Fibroblast of gingiva (primary cell): ENCODE measurements around the gene CNNM4.

Experiments used
- DNase-seq: peaks from one replicate; pipeline ENCODE4 v3.0.0-alpha.2; 2011; ENCODE audit warnings: low read depth

The CNNM4 gene

GRCh38 chr2:96759548-96759947, 1.2 kb upstream of the CNNM4 start:
- DNase-seq = no peak

GRCh38 chr2:96760986-96761832, 507 bp downstream of the CNNM4 start:
- DNase-seq = no peak

GRCh38 chr2:96762529-96763311, 2.0 kb downstream of the CNNM4 start:
- DNase-seq = no peak

DNA sequence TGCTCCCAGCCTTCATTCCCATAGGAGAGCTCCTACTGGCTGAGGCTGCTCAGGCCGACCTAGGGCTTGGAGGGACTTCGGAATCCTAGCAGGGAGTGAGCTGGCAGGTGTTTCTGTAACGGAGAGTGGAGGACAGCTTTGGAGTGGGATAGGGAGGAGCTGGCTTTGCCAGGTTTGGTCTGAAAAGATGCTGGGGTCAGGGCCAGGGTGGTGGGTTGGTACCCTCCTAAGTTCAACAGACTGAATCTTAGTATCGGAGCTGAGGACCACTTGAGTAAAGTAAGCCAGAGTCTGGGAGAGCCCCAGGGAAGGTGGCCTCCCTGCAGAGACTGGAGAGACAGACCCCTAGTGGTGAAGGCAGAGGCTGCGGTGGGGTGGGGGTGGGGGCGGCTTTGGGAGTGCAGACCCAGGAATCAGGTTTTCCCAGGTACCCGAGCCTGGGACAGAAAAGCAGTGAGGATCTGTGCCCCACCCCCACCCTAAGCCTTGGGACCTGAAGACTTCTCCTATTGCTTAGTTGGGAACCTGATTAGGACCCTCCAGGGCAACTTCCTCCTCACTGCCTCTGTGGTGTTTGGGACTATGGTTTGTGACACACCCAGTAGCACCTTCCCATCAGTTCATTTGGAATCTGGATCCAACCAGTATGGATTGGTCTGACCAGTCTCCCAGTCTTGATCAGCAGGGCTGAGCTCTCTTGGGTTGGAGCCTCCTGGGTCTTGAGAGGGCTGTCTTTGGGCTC, 3.0 kb downstream of the CNNM4 start:
- DNase-seq = no peak

DNA sequence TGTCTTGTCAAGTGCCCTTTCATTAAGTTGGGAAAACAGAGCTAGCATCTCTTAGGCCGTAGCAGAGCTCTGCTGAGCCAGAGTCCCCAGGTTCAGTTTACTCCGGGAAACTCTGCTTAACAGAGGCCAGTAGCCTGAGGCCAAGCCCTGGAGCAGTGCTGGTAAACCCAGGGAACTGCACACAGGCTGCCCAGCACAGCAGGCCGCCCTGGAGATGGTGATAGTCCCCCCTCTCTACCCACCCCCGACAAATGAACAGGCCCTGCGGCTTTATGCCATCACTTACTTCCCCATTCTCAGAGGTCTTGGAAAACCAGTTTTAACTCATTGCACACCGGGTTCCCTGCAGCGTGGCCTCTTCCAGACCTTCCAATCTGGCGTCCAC, 3.5 kb downstream of the CNNM4 start:
- no peak for DNase-seq

GRCh38 chr2:96767135-96767871, 6.6 kb downstream of the CNNM4 start:
- DNase-seq = no peak

DNA sequence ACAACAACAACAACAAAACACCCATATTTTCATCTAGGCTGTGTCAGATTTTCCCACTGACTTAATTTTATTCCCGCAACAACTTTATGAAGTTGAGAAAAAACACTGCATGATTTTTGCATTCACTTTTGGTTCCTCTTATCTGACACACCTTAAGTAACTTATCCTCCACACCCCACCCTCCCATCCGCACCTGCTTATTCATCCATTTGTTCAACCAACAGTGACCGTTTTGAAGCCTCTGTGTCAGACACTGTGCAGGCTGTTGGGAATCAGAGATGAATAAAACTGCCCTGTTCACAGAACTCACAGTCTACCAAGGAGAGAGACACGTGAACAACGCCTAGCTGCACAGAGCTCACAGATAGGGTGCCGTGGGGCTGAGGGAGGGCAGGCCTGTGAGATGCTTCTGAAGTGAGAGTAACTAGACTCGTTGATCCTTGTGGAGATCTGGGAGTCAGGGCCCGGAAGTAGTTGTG, 7.4 kb downstream of the CNNM4 start:
- no peak for DNase-seq

DNA sequence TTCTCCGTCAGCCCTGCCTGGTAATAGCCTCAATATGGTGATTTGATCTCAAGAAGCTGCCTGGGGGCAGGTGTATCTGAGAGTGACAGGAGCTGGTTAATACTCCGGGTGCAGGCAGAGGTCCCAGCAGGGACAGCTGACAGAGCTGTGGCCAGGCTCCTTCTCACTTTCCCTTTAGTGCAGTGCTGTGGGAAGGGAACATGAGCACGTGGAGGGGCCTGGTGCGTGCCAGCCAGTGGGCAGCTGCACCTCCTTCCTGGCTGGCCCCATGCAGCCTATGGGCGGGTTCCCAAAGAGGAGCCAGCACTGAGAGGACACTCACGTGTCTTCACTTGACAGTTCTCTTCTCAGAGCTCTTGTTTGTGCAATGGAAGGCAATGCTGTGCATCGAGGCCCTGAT, 9.1 kb downstream of the CNNM4 start:
- peak; percentile 46 for DNase-seq

GRCh38 chr2:96770442-96771202, 9.9 kb downstream of the CNNM4 start:
- DNase-seq = no peak

DNA sequence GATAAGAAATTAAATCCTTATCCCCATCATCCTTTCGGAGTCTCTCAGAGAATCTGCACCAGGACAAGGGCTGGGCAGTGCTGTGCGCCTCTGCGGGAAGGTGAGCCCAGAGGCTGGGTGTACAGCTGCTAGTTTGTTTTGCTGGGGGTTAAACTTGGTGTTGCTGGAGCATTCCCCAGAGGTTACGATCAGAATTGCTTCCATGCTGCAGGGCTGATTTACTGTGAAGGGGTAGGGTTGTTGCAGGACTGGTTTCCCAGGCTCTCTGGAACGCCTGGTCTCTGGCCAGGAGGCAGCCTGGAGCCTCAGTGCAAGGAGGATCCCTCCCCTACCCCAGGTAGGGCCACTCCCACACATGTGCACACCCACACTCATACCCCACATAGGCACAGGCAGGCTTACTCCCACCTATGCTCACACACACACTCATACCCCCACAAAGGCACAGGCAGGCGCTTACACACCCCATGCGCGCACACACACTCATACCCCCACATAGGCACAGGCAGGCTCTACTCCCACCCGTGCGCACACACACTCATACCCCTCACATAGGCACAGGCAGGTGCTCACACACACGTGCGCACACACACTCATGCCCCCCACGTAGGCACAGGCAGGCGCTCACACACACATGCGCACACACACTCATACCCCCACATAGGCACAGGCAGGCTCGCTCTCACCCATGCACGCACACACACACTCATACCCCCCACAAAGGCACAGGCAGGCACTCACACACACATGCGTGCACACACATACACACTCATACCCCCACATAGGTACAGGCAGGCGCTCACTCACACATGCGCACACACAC, 11.3 kb downstream of the CNNM4 start:
- DNase-seq = no peak

- DNase-seq = no peak
Measured at GRCh38 chr2:96772903-96773671, 12.4 kb downstream of the CNNM4 start.

DNA sequence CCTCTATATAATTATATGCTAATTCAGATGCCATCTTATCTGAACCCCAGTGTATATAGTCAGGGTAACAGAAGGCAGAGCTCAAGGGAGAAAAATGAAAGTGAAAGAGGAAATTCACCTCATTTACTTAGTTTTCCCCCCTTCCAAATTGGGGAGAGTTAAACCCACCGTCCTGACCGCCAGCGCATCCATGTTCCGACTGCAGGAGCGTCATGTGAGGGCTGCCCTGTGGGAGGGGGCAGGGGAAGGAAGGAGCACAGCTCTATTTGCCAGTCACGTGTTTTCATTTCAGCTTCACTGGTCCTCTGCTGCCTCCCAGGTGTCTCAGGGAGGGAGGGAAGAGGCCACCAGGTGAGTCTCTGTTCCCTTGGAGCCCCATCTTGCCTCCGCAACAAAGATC, 13.2 kb downstream of the CNNM4 start:
- DNase-seq = no peak

- DNase-seq = no peak
Measured at GRCh38 chr2:96775160-96775559, 14.5 kb downstream of the CNNM4 start.

DNA sequence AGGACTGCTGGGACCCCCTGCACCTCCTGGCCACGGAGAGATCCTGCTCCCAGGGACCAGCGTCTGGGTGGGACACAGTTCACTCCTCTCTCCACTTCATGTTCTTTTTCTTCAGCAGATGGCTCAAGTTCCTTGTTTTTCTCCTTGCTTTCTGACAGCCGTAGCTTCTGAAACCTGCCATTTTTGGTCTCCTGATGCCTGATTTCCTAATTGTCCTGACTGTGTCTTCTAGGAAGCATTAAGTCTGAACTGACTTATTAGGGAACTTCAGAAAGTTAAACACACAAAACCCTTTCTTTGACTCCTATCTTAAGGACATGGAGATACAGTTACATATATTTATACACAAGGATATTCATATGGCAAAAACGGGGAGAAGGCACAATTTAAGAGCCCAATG, 22.7 kb downstream of the CNNM4 start:
- no peak for DNase-seq

DNA sequence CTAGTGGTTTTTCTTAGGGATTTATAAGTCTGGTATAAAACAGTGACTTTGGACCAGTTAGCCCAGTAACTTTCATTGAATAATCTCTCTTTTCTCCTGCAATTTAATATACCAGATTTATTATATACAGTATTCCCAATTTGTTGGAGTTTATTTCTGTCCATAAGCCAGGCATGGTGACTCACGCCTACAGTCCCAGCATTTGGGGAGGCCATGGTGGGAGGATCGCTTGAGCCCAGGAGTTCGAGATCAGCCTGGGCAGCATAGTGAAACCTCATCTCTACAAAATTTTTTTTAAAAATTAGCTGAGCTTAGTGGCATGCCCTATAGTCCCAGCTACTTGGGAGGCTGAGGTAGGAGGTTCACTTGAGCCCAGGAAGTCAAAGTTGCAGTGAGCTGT, 26.7 kb downstream of the CNNM4 start:
- DNase-seq = no peak

- DNase-seq = no peak
Measured at GRCh38 chr2:96788442-96789244, 27.9 kb downstream of the CNNM4 start.

DNA sequence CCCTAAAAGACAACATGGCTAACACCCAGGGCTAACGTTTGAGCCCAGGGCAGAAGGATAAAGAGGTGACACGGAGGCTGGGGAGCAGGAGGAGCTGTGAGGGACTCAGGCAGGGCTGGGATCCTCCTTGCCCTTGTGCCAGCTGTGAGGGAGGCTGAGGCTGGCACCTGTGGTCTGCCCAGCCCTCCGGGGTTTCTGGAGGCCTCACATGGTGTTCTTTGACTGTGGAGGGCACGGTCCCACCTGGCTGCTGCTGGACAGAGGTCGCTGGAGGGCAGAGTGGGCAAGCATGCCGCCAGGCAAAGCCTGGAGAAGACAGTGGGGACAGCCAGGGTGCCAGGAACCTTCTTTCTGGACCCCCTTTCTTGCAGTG, 28.5 kb downstream of the CNNM4 start:
- no peak for DNase-seq
